GM12873 (cell line): ENCODE data around the gene CFAP300.

Experiments
- TF ChIP-seq, protein P1 (sequence below): IDR thresholded peaks from 2 replicates; pipeline ENCODE4 v1.5.1; 2012; ENCODE audit warnings: low read depth, mild to moderate bottlenecking, moderate library complexity, low read length, control low read depth; ENCODE audit not compliant: insufficient read depth; ENCODE audit errors: missing control alignments

Gene CFAP300

DNA sequence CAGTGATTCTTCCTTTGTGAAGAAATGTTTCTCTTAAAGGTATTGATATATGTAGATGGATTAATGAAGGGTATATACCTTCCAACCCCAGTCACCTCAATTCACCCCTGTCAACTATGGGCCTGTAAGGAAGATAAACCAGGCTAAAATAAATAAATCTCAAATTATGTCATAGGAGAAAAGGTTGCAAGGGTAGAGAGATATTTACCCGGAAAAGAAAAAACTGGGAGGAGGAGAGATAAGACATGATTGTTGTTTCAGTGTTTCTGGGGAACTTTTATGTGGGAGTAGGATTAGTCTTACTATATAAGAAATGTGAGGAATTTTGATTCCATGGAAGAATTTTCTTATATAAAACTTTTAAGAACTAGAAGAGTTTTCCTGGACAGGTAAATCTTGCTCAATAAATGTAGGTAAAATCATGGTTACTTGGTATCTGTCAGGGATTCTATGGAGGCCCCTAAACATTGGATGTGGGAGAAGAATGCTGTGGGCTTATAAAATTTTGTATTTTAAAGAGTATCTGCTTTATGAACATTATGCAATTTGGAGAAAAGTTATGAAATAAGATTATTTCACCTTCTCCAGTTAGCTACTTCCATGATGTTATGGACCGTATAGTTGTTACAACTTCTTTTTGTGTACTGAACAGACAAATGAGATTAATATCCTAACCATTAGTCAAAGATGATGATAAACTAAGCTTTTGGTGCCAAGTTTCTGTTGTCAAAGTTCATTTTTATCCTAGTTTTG lies 69.4 kb downstream of the CFAP300 start:
- TF ChIP-seq, protein P1, sequence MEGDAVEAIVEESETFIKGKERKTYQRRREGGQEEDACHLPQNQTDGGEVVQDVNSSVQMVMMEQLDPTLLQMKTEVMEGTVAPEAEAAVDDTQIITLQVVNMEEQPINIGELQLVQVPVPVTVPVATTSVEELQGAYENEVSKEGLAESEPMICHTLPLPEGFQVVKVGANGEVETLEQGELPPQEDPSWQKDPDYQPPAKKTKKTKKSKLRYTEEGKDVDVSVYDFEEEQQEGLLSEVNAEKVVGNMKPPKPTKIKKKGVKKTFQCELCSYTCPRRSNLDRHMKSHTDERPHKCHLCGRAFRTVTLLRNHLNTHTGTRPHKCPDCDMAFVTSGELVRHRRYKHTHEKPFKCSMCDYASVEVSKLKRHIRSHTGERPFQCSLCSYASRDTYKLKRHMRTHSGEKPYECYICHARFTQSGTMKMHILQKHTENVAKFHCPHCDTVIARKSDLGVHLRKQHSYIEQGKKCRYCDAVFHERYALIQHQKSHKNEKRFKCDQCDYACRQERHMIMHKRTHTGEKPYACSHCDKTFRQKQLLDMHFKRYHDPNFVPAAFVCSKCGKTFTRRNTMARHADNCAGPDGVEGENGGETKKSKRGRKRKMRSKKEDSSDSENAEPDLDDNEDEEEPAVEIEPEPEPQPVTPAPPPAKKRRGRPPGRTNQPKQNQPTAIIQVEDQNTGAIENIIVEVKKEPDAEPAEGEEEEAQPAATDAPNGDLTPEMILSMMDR = no peak

DNA sequence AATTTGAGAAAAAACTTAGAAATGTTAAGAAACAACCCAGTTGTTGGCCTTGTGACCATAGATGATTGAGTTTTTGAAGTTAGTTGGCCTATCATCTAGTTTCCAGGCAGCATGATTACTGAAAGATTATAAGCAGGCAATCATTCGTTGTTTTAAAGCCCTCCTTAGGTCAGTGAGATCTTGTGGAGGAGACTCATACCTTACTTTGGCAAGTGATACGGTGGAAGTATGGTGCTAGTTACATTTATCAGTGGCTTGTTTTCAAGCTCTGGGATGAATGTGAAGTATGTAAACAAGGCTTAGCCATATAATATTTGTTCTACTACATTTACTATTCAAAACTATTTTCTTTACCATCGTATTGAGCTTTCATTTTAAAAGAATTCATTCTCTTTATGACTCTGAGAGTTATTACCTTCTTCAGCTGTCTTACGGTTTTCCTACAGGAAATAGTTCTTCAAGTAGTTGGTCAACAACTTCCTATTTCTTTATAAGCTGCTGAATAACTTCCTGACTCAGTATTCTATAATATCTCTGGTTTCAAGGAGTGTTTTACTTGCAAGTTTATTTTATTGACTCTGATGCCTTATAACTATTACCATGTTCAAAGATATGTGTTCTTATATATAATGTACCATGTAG lies 70.4 kb downstream of the CFAP300 start:
- TF ChIP-seq, protein P1 = no peak

DNA sequence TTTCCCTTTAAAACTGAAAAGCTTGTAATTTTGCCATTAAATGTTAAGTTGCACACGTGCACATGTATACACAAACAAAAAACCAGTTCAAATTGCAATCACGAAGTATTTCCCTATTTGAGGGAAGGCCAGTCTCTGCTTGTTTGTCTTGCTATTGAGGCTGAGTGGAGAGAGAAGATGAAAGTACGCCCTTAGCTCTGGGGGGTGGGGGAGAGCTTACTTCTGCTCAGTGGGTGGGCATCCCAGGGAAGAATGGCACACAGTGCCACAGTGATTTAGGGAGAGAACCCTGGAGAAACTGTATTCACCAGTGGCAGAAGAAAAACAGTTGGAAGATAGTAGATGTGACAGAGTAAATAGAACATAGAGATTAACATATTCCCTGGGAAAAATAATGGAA lies 71.7 kb downstream of the CFAP300 start:
- TF ChIP-seq, protein P1 = no peak

DNA sequence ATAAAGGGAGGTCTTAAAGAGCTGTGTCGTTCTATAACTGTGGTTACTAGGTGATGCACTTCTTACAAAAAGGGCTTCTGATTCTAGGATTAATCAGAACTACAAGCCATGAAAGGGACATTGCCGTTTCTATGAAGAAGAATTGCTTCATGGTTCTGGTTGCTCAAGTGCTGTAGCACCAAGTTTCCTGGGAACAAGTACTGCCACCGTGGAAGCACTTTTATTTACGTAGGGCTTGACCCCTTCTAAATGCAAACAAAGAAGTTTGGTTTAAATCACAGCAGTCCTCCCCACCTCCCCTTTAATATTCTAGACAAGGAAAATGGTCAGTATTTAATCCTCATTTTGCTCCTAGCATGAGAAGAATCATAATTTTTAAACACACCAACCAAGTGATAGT lies 72.8 kb downstream of the CFAP300 start:
- TF ChIP-seq, protein P1 = no peak

DNA sequence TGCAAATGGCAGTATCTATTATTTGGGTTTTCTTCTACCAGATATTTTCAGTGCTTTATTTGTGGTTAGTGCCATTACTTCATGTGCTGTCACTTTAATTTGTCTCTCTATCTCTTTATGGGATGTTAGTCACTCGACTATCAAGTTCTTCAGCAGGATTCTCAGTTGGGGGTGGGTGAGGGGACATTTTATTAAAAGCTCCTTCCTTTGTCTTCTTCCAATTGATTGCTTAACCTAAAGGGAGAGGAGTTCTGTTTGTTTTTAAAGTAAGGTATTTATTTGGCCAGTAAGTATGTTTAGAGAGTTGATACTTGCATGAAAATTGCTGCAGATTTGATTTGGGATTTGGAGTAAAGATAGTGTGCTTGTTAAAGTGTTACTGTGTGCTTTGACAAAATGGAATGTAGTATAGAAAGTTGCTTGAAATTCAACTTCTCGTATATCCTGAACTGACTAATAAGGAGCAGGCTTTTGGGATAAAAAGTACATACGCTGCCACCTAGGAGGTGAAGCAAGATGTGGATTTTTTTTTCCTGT lies 73.3 kb downstream of the CFAP300 start:
- TF ChIP-seq, protein P1 = no peak

DNA sequence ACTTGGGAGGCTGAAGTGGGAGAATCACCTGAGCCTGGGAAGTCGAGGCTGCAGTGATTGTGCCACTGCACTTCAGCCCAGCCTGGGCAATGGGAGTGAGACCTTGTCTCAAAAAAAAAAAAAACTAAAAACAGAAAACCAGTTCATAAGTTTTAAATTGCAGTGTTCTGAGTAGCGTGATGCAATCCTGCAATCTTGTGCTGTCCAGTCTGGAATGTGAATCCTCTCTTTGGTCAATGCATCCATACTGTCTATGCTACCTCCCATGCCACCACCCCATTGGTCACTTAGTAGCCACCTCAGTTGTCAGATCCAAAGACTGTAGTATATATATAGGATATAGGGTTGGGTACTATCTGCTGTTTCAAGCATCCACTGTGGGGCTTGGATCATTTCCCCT lies 74.1 kb downstream of the CFAP300 start:
- TF ChIP-seq, protein P1 = no peak
